ENCODE measurements around the gene RBM8A. TPM values are rescaled to one million over a fixed set of nuclear protein-coding genes. Genes with fewer than 3 reads are reported as not detected.

Gene RBM8A
- polyA plus RNA-seq, 1 of the 3 experiments (the other 2 are of a cell fraction), result 236 TPM

DNA sequence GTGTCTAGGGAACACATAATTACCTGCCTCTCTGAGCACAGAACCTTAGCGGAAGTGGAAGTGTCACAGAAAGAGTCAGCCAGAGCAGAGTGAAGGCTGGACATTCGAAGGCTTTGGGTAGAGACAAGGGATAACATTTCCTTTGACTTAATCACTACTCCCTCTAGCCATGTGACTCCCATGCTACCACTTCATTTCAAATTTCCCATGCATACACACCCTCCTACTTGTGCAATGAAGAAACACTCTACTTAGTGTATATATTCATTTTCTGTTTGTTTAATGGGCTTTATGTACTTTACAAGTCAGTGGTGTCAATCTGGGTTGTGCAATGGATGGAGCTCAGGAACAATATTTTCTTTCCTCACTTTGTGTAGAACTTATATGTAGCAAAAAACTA lies 48.6 kb downstream of the RBM8A start:
- no peaks in the 10 kb centered on the region for H4K20me1 ChIP-seq (ENCODE audit: insufficient read depth)
- no peaks in the 10 kb centered on the region for H3K36me3 ChIP-seq (replicated peaks in 1 of 2; ENCODE audit: control insufficient read depth in 1 of 2, insufficient read depth in 2 of 2, low read length in 1 of 2)
- no peak overlapping the region for H3K4me3 ChIP-seq (ENCODE audit: low read depth in 2 of 2, low read length in 1 of 2)
- H3K4me1 ChIP-seq (ENCODE audit: control insufficient read depth in 1 of 2, insufficient read depth in 2 of 2, low read depth in 1 of 2, low read length in 1 of 2), result no peaks in the 10 kb centered on the region; a peak in 1 of 4 replicates
- no peaks in the 10 kb centered on the region for H3K79me2 ChIP-seq (ENCODE audit: insufficient read depth)
- no peak overlapping the region for H3K9ac ChIP-seq
- no peak overlapping the region for H3K27ac ChIP-seq (ENCODE audit: low read depth in 2 of 2, low read length in 1 of 2)
- 96% methylated on average over 2 of the region's 2 CpGs for WGBS (ENCODE audit: low lambda C conversion rate)
- DNase-seq, result no peak
- TF ChIP-seq CTCF (IDR thresholded peaks at IDR 0.05) (no peak), JUND (IDR thresholded peaks at IDR 0.05) (no peak), ELF1 (IDR thresholded peaks at IDR 0.05) (no peak), FOSL2 (IDR thresholded peaks at IDR 0.05; ENCODE audit: borderline replicate concordance, low read depth) (no peak), FOXJ3 (CRISPR knock-in tag; IDR thresholded peaks at IDR 0.05) (no peak), FOXM1 (IDR thresholded peaks at IDR 0.05; ENCODE audit: low read depth) (no peak)
- H3K4me2 ChIP-seq, result no peak overlapping the region
- CTCF ChIA-PET, result interaction anchor here (4.6 to 6.5 kb wide), 2 partner anchors 13 to 33 kb away, joined by 37 to 54 read pairs; partner anchors contain the start of gene NUDT17
- no peak overlapping the region for H2AFZ ChIP-seq (ENCODE audit: low read depth)
- no peaks in the 10 kb centered on the region for H3K9me2 ChIP-seq
- H3F3A ChIP-seq (replicated peaks; ENCODE audit: insufficient read depth), result no peaks in the 10 kb centered on the region
- no peaks in the 10 kb centered on the region for H3K27me3 ChIP-seq (ENCODE audit: insufficient read depth)
- no peaks in the 10 kb centered on the region for H3K9me3 ChIP-seq
- POLR2A ChIA-PET, result interaction anchor here (0.7 kb wide), 1 partner anchor 49 kb away, joined by 4 read pairs; the partner anchor contains the start of gene RBM8A

GRCh38 chr1:145877923-145878486 lies 49.3 kb downstream of the RBM8A start:
- Histone ChIP-seq H4K20me1 (ENCODE audit: insufficient read depth) (no peaks in the 10 kb centered on the region), H3K9me2 (no peaks in the 10 kb centered on the region), H3K27me3 (ENCODE audit: insufficient read depth) (no peaks in the 10 kb centered on the region), H3K4me1 (ENCODE audit: control insufficient read depth in 1 of 2, insufficient read depth in 2 of 2, low read depth in 1 of 2, low read length in 1 of 2) (no peaks in the 10 kb centered on the region; a peak in 1 of 4 replicates), H3K27ac (ENCODE audit: low read depth in 2 of 2, low read length in 1 of 2) (no peak overlapping the region), H3F3A (replicated peaks; ENCODE audit: insufficient read depth) (no peaks in the 10 kb centered on the region), H3K4me2 (no peak overlapping the region), H3K4me3 (ENCODE audit: low read depth in 2 of 2, low read length in 1 of 2) (no peak overlapping the region), H3K9me3 (no peaks in the 10 kb centered on the region), H2AFZ (ENCODE audit: low read depth) (no peak overlapping the region), H3K36me3 (replicated peaks in 1 of 2; ENCODE audit: control insufficient read depth in 1 of 2, insufficient read depth in 2 of 2, low read length in 1 of 2) (no peaks in the 10 kb centered on the region), H3K79me2 (ENCODE audit: insufficient read depth) (no peaks in the 10 kb centered on the region), H3K9ac (no peak overlapping the region)
- 81% methylated on average over 7 of the region's 7 CpGs for WGBS (ENCODE audit: low lambda C conversion rate)
- no peak for DNase-seq
- TF ChIP-seq YY1 (IDR thresholded peaks at IDR 0.05; ENCODE audit: low read depth) (no peak), POLR2AphosphoS5 (IDR thresholded peaks at IDR 0.05; ENCODE audit: low read depth, low read length) (no peak), RAD21 (IDR thresholded peaks at IDR 0.05; ENCODE audit: low read length) (no peak), EZH2phosphoT487 (IDR thresholded peaks at IDR 0.05; ENCODE audit: borderline replicate concordance, low read depth) (no peak), REST (IDR thresholded peaks at IDR 0.05; ENCODE audit: low read depth, low read length) (no peak), ELF1 (IDR thresholded peaks at IDR 0.05) (no peak), SMC3 (IDR thresholded peaks at IDR 0.05; ENCODE audit: low read depth, low read length) (no peak), RCOR1 (IDR thresholded peaks at IDR 0.05; ENCODE audit: low read length) (no peak), NFIC (IDR thresholded peaks at IDR 0.05; ENCODE audit: borderline replicate concordance) (no peak), SIN3A (IDR thresholded peaks at IDR 0.05; ENCODE audit: borderline replicate concordance, low read depth, low read length) (no peak), CHD2 (IDR thresholded peaks at IDR 0.05; ENCODE audit: low read length, partially characterized antibody) (no peak), JUND (IDR thresholded peaks at IDR 0.05) (no peak), TCF12 (IDR thresholded peaks at IDR 0.05) (no peak), CTCF (IDR thresholded peaks at IDR 0.05) (no peak)
- ChIA-PET POLR2A (no interaction called here), CTCF (interaction anchor here (2.9 to 4.6 kb wide), 2 partner anchors 13 to 33 kb away, joined by 9 to 37 read pairs; partner anchors contain the start of gene NUDT17)

Data from SK-N-SH (cell line).